NCI-H1048 (cell line): ENCODE data around the gene CHCHD2.
A peak's percentile ranks its signal among the peaks of the same experiment; 100 is the strongest.
"Not testable (repeated sequence)": the region's sequence is repeated elsewhere in the genome, so short reads cannot be mapped to it uniquely, and the experiment has no call there.

Experiments used
- DNase-seq: peaks from one replicate; lab custom pipeline; 2025; lab: John Stamatoyannopoulos, UW

CHCHD2 gene, protein sequence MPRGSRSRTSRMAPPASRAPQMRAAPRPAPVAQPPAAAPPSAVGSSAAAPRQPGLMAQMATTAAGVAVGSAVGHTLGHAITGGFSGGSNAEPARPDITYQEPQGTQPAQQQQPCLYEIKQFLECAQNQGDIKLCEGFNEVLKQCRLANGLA

DNA sequence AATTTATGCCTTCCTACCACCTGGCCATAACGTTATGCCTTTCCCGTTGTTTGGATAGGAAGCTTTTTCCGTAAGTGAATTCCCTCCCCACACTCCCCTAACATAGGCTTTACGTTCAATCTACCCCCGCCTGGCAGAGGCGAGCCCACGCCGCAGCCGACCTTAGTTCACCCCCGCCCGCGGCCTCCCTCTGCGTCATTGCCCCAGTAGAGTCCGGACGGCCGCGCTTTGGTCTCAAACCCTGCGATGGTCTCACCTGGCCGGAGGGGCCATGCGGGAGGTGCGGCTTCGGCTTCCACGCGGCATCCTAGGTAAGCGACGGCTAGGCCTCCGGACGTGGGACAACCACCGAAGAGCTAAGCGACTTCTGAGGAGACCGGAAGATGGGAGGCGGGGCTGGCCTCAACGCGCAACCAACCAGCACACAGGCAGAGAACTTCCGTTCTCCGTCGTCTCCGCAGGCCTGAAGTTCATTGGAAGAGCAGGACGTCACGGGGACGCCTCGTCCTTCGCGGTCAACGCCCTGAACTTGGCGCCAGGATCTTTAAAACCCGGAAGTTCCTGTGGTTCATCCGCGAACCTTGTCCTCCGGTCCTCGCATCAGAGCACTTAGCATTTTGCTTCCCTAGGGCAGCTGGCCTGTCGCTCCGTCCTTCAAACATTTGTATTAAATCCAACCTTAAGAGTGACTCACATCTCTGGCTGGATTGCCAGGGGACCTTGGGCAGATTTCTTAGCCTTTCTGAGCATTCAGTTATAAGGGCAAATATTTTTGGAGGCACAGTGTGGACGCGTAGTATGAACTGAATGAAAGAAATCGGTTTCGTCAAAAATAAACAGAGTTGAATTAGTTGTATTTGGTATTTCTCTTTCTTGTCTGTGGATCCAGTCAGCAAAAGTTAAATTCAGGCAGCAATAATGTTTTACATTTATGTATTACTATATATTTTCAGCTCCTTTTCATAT is at the start of gene CHCHD2:
CHCHD2 (minus strand) TSS at position 369 of the 966 bp plus-strand sequence; CDS start at position 306, 63 bp downstream.
- DNase-seq, result peak; percentile 97

DNA sequence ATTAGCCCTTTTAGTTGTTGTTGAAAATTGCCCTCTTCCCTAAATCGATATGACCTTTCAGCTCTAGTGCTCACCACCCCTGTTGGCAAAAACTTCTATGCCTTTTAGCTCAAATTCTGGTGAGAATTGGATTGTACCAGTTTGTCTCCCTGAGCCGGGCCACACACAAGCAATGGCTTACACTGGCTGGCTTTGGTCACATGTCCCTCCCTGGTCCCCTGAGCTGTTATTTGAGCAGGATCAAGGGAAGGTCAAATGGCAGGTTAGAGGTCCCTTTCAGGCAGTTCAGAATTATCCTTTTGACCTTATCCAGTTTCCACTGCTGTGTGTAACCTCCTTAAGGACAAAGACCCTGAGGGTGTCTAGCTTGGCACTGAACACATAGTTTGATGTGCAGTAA is 24.8 kb upstream of the CHCHD2 start:
- not testable (repeated sequence) for DNase-seq

DNA sequence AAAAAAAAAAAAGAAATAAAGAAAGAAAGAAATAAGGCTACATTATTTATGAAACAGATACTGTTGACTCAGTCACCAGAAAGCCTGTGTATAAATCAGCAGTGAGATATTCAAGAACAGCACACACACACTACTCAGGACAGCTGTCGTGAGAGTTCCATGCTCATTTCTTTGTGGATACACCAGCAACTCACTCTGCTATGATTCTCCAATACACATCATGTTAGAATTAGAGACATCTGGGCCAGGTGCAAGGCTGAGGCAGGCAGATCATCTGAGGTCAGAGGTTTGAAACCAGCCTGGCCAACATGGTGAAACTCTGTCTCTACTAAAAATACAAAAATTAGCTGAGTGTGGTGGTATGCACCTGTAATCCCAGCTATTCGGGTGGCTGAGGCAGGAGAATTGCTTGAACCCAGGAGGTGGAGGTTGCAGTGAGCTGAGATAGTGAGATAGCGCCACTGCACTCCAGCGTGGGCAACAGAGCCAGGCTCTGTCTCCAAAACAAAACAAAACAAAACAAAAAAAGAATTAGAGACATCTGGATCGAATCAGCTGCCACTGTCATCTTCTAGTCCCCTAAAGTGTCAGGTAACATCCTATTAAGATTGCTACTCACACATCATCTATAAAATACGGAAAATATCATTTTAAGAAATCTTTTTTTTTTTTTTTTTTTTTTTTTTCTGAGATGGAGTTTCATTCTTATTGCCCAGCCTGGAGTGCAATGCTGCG is 21.1 kb upstream of the CHCHD2 start:
- DNase-seq, result no peak

DNA sequence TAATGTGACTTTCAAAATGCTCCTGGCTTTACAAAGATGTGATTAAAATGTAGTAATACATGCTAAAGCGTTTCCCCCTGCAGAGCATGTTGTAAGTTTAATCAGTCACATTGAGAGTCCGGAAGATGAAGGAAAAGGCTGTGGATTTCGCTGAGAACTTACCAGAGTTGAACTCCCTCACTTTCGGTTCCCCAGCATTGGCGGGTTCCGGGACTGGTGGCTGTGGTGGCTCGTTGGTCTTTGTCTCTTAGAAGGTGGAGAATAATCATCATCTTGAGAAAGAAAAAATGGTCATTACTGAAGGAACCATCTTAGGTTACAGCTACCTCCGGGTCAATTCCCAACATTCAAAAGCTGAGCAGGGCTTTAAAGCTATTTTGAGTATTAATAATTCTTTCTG is 19.6 kb upstream of the CHCHD2 start:
- no peak for DNase-seq

DNA sequence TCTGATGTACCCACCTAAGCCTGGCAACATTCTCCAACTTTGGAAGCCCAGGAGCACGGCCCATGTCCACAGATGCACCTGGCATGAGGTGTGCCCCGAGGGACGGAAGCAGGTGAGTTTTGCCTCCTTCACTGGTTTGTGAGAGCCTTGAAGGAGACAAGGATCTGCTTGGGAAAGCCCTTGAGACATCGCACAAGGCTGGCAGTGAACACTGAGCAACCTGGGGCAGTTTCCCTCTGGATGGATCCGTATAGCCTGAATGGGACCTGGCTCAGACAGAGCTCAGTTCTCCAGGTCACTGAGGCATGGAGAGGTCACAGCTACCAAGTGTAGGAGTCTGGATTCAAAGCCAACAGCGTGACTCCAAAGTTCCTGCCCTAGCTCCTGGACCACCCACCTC is 18.7 kb upstream of the CHCHD2 start:
- DNase-seq, result no peak

DNA sequence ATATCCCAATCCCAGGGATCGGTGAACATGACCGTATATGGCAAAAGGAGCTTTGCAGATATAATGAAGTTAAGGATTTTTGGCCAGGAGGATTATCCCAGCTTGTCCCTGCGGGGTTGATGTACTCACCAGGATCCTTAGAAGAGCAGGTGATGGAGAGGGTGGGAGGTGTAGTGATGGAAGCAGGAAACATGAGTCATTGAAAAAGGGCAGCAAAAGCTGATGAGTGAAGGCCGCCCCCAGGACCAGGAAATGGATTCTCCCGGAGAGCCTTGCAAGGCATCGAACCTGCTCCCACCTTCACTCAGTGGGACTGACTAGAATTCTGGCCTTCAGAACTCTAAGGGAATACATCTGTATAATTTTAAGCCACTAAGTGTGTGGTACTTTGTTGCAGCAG is 15.2 kb upstream of the CHCHD2 start:
- no peak for DNase-seq

DNA sequence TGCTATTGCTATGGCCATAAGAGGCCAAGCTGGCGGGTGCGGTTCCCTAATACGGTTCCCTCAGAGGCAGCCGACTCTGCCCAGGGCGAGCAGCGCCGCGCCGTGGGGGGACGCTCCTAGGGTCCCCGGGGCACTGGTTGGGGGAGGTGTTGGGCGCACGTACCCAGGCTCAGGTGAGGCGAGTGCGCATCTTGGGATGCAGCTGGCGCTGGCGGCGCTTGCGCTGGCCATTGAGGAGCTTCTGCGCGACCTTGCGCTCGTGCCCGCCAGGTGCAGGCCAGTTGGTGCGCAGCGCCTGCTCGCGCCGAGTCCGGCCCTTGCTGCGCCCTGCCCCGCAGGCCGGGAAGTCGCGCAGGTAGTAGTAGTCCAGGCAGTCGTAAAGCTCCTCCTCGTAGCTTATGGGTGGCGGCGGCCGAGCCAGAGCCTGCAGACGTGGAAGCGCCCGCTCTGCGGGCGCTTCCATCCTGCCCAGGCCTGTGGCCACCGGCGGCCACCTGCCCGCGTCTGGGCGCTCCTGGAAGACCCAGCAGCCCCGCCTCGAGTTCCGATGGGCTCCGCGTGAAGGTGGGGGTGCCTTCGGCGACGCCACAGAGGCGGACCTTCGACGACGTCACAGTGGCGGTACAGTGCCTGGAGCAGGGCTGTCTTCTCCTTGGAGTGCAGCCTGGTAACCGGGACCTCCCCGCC is 9.7 kb upstream of the CHCHD2 start, which contains the start of gene NUPR2:
NUPR2 (minus strand) TSS at position 566 of the 687 bp plus-strand sequence; CDS start at position 463, 103 bp downstream.
- DNase-seq, result no peak

DNA sequence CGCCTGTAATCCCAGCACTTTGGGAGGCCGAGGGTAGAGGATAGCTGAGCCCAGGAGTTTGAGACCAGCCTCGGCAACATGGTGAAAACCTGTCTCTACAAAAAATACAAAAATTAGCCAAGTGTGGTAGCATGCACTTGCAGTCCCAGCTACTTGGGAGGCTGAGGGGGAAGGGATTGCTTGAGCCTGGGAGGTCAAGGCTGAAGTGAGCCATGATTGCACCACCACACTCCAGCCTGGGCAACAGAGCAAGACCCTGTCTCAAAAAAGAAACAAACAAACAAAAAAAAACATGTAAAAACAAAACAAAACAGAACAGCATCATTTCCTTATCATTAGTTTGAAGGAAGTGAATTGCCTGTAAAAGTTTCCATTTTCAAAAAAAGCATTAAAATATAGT is 6.0 kb upstream of the CHCHD2 start:
- DNase-seq, result not testable (repeated sequence)

DNA sequence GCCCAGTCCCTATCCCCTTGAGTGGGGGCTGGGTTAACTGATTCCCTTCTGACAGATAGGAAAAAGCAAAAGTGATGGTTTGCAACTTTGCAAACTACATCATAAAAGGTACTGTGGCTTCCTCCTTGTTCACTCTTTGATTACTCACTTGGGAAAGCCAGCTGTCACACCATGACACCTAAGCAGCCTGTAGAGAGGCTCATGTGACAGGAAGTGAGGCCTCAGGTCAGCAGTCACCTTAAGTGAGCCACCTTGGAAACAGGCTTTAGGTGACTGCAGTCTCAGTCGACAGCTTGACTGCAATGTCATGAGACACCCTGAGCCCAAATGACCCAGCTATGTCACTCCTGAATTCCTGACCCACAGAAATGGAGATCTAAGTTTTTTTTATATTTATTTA is 4.3 kb upstream of the CHCHD2 start:
- no peak for DNase-seq

DNA sequence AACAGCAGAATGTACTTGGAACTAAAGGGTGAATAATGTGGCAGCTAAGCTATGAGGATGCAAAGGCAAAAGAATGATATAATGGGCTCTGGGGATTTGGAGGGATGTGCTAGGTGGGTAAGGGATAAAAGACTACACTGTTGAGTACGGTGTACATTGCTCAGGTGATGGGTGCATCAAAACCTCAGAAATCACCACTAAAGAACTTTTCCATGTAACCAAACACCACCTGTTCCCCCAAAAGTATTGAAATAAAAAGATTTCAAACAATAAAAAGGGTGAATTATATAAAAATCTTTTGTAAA is 1.6 kb upstream of the CHCHD2 start:
- no peak for DNase-seq

DNA sequence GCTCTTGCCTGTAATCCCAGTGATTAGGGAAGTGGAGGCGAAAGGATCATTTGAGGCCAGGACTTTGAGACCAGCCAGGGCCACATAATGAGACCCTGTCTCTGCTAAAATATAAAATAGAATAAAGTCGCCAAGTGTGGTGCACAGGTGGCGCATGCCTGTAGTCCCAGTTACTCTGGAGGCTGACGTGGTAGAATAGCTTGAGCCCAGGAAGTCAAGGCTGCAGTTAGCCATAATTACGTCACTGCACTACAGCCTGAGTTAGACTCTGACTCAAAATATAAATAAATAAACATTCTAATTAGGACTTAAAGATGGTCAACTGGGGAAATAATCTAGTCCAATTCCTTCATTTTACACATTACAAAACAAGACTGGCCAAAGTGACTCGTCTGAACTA is 768 bp downstream of the CHCHD2 start:
- DNase-seq, result no peak

DNA sequence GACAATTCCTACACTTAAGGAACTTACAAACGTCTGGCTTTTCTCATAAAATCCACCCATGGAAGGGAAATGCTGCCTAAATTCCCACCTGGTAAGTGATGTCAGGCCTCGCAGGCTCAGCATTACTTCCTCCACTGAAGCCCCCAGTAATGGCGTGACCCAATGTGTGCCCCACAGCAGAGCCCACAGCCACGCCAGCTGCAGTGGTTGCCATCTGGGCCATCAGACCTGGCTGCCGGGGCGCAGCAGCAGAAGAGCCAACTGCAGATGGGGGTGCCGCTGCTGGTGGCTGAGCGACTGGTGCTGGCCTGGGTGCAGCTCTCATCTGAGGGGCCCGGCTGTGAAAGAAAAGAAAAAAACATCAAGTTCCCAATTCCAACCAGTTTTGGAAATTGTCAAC is 2.1 kb downstream of the CHCHD2 start:
- not testable (repeated sequence) for DNase-seq

DNA sequence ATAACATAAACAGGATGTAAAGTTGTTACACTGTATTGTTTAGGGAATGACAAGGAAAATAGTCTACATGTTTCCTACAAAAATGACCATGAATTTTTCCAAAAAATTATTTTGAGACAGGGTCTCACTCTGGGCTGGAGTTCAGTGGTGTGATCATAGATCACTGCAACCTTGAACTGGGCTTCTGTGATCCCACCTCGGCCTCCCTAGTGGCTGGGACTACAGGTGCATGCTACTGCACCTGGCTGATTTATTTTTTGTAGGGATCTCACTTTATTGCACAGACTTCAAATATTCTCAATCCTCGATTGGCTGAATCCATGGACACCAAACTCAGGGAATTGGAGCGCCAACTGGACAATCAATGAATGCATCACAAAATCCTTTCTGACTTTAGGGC is 6.6 kb downstream of the CHCHD2 start:
- no peak for DNase-seq

DNA sequence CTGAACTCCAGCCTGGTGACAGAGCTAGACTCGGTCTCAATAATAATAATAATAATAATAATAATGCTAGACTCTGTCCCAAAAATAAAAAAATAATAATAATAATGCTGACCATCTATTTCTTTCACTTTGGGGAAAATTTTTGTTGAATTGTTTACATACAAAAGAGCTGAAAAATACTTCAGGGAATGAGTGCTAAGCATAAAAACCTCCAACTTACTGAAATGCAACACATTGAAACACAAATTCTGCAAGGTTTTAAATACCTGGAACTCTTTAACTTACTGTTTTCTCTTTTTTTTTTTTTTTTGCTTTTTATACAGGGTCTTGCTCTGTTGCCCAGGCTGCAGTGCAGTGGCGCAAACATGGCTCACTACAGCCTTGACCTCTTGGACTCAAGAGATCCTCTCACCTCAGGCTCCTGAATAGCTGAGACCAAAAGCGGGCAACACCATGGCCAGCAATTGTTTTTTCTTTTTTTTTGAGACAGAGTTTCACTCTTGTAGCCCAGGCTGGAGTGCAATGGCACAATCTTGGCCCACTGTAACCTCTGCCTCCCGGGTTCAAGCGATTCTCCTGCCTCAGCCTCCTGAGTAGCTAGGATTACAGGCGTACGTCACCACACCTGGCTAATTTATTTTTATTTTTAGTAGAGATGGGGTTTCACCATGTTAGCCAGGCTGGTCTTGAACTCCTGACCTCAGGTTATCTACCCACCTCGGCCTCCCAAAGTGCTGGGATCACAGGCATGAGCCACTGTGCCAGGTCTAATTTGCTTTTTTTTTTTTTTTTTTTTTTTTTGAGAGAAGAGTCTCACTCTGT is 7.9 kb downstream of the CHCHD2 start:
- not testable (repeated sequence) for DNase-seq

DNA sequence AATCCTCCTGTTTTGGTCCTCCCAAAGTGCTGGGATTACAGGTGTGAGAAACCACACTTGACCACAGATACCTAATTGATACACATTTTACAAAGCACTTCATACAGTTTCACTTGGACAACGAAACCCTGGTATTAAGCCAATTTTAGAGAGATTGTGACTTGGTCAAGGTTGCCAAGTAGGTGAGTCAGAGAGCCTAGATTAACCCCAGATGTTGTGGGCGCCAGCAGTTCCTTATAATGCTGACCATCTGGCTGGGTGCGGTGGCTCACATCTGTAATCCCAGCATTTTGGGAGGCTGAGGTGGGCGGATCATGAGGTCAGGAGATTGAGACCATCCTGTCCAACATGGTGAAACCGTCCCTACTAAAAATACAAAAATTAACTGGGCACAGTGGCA is 8.6 kb downstream of the CHCHD2 start:
- DNase-seq, result no peak

DNA sequence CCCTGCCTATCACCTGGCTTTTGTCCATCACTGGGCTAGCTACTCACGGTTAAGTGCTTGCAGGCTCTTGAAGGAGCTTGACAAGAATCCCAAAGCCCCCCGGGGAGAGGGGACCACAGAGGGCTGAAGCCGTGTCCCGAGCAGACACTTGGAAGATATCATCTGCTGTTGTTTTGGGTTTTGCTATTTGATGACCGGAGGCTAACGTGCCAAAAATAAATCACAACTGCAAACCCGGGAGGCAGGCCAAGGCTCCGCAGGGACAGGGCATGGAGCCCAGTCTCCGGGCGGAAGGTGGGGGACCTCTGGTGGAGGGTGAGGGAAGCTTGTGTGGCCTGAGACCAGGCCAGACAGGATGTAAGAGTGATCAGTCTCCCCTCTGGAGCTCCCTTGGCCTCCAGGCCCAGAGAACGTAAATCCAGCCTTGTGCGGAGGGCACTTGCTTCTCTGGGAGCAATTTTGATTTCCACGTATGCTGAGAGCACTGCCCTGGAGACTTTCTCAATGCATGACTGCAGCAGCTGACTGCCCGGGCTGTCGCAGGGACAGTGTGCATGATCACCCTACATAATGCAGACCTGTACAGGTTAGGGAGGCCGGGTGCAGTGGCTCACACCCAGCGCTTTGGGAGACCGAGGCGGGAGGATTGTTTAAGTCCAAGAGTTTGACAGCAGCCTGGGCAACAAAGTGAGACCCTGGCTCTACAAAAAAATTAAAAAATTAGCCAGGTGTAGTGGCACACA is 13.3 kb downstream of the CHCHD2 start, which contains the start of gene PHKG1:
PHKG1 (minus strand) TSS at position 164 of the 743 bp plus-strand sequence. CDS start 4,011 bp downstream, outside the sequence.
- DNase-seq, result no peak

DNA sequence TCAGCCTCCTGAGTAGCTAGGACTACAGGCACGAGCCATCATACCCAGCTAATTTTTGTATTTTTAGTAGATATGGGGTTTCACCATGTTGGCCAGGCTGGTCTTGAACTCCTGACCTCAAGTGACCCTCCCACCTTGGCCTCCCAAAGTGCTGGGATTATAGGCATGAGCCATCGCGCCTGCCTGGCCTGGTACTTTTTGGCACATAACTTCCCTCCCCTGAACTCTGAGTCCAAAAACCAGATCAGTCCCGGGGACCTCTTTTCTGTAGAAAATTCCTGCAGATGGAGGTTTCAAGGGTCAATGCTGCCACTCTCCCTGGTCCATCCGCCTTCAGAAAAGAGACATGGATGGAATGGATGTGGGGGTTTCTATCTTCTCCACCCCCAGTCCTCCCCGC is 13.9 kb downstream of the CHCHD2 start:
- DNase-seq, result not testable (repeated sequence)

DNA sequence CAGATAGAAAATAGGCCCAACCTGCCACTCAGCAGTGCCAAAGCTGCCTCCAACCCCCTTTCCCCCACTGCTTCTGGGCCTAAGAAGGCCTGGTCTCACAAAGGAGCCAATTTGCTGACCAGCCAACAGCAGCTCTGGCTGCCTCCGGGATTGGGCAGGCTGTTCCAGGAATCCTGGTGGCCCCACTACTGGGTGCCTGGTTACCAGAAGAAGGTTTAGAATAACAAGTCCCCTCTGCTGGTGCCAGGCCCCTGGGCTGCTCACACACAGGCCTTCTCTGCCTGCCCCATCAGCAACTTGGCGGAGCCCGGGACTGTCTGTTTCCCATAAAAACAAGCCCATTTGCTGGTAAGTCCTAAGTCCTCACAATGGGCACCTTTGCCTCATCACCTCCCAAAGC is 14.7 kb downstream of the CHCHD2 start:
- DNase-seq, result no peak

DNA sequence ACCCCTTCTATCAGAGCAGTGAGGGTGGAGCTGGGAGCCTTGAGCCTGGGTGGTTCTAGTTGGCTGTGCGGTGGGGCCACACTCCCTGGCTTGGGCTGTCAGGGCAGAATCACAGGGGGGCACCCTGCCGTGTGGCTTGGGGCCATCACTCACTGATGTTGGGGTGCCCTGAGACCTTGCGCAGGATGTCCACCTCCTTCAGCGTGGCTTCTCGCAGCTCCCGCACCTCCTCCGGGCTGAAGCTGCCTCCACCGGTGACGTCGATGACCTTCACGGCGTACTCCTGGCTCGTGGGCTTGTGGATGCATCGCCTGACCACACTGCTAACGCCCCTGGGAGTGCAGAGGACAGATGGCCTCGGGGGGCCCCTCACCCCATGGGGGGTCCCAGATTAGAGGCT is 18.8 kb downstream of the CHCHD2 start:
- no peak for DNase-seq

DNA sequence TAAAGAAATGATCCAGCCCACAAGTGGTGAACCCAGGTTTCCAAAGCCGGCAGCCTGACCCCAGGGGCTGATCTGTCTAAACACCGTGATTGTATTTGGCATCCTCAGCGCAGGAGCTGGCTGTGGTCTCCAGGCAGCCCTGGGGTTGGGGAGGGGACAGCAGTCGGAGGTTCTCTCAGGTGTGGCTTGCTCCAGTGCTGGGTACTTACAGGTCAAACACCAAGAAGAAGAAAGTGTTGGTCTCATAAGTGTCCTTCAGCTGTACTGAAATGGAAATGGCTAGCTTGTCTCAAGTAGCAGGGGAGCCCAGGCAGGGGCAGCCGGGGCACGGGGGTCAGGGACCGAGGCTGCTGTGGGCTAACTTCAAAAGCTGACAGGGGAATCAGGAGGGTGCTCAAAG is 19.5 kb downstream of the CHCHD2 start:
- DNase-seq, result no peak
